Measurements from ENCODE around the gene MATK.
"Not testable (repeated sequence)": the region's sequence is repeated elsewhere in the genome, so short reads cannot be mapped to it uniquely, and the experiment has no call there.

GRCh38 chr19:3758297-3758696 lies 27.9 kb downstream of the MATK start:
- not testable (repeated sequence) for TF ChIP-seq CTCF (IDR thresholded peaks at IDR 0.05); EZH2 (IDR thresholded peaks at IDR 0.05; ENCODE audit: borderline replicate concordance, insufficient read depth, low read depth, low read length, poor library complexity, severe bottlenecking)

Measured in B cell (primary cell).